Neural progenitor cell (in vitro differentiated cells): ENCODE measurements around the gene AGBL4.

Experiments
- CTCF ChIP-seq: fragments of 200-600 bp; sonication (generic); IDR thresholded peaks from 2 replicates; pipeline ENCODE4 v1.5.1; 2017; ENCODE audit warnings: antibody characterized with exemption, mild to moderate bottlenecking
- EZH2 ChIP-seq: fragments of 200-600 bp; sonication (generic); IDR thresholded peaks from 2 replicates; pipeline ENCODE4 v1.6.1; 2017; ENCODE audit warnings: antibody characterized with exemption, mild to moderate bottlenecking, moderate library complexity

- no peak for TF ChIP-seq CTCF
- no peak for TF ChIP-seq EZH2
Measured at GRCh38 chr1:49552101-49552500, 471.7 kb downstream of the AGBL4 start.
